IMR-90 (cell line): ENCODE results near the gene TNIP1. TPM values are rescaled to one million over a fixed set of nuclear protein-coding genes. Genes with fewer than 3 reads are reported as not detected.

Experiments used
- ATAC-seq: fragments of 200-7000 bp; cut with Tn5 transposase; 2 replicates; pipeline ENCODE4 v1.9.1; 2020; ENCODE audit warnings: low read depth, mild to moderate bottlenecking, moderate library complexity
- BruUV-seq: library from RNA; stranded (reverse); fragments of 400-500 nt; replicated peaks from 2 replicates; lab custom pipeline; 2021; lab: Mats Ljungman, UMichigan
- CTCF ChIA-PET: fragments of 300-600 bp; formaldehyde crosslinking; extraction: SDS; loops from one replicate; lab custom pipeline; 2021; ENCODE audit warnings: antibody characterized with exemption; lab: Yijun Ruan, JAX
- POLR2A ChIA-PET: fragments of 300-600 bp; sonication (Branson Sonifier 250); formaldehyde crosslinking; loops from one replicate; lab custom pipeline; 2022; ENCODE audit warnings: antibody characterized with exemption; ENCODE audit not compliant: unreplicated experiment; lab: Charles Lee
- DNase-seq: peaks from one replicate; pipeline ENCODE4 v3.0.0; 2013
- H2AFZ ChIP-seq: replicated peaks from 2 replicates; pipeline ENCODE3; 2013; ENCODE audit warnings: low read length, mild to moderate bottlenecking; ENCODE audit not compliant: poor library complexity
- H2AK5ac ChIP-seq: 2 replicates; pipeline ENCODE4 v1.6.1; 2013; ENCODE audit warnings: low read depth, low read length, inconsistent platforms
- H2AK9ac ChIP-seq: replicated peaks from 2 replicates; pipeline ENCODE3; 2013; ENCODE audit warnings: mild to moderate bottlenecking, low read depth, low read length, moderate library complexity; ENCODE audit not compliant: poor library complexity
- H2BK120ac ChIP-seq: 2 replicates; pipeline ENCODE4 v1.6.1; 2013; ENCODE audit warnings: low read depth, low read length, inconsistent platforms
- H2BK15ac ChIP-seq: 3 replicates; pipeline ENCODE4 v1.6.1; 2013; ENCODE audit warnings: low read depth, low read length, inconsistent platforms
- H2BK20ac ChIP-seq: 2 replicates; pipeline ENCODE4 v1.6.1; 2013; ENCODE audit warnings: low read depth, mild to moderate bottlenecking, inconsistent platforms, low read length, moderate library complexity
- H2BK5ac ChIP-seq: 2 replicates; pipeline ENCODE4 v1.6.1; 2013; ENCODE audit warnings: mild to moderate bottlenecking, low read depth, low read length, inconsistent platforms; ENCODE audit not compliant: poor library complexity, severe bottlenecking
- H3K14ac ChIP-seq: replicated peaks from 2 replicates; pipeline ENCODE4 v1.6.1; 2013; ENCODE audit warnings: low read depth, low read length, inconsistent platforms
- H3K18ac ChIP-seq: 2 replicates; pipeline ENCODE4 v1.6.1; 2013; ENCODE audit warnings: low read depth, low read length, control low read depth
- H3K23ac ChIP-seq: 2 replicates; pipeline ENCODE4 v1.6.1; 2013; ENCODE audit warnings: low read depth, low read length, inconsistent platforms
- H3K27ac ChIP-seq: 2 replicates; pipeline ENCODE4 v1.5.1; 2013; ENCODE audit warnings: mild to moderate bottlenecking, control low read depth, low read length; ENCODE audit not compliant: insufficient read depth
- H3K27me3 ChIP-seq: 2 replicates; pipeline ENCODE4 v1.6.1; 2013; ENCODE audit warnings: low read length; ENCODE audit not compliant: control insufficient read depth, insufficient read depth
- H3K36me3 ChIP-seq: 2 replicates; pipeline ENCODE4 v1.6.1; 2013; ENCODE audit warnings: low read length, mixed read lengths; ENCODE audit not compliant: control insufficient read depth, insufficient read depth
- H3K4ac ChIP-seq: 2 replicates; pipeline ENCODE4 v1.6.1; 2013; ENCODE audit warnings: low read depth, low read length, inconsistent platforms
- H3K4me1 ChIP-seq: 2 replicates; pipeline ENCODE4 v1.6.1; 2013; ENCODE audit warnings: low read length, mixed read lengths; ENCODE audit not compliant: control insufficient read depth, insufficient read depth
- H3K4me2 ChIP-seq: 2 replicates; pipeline ENCODE4 v1.6.1; 2013; ENCODE audit warnings: low read depth, mild to moderate bottlenecking, control low read depth, low read length, moderate library complexity
- H3K4me3 ChIP-seq: 2 replicates; pipeline ENCODE4 v1.5.1; 2013; ENCODE audit warnings: low read depth, mild to moderate bottlenecking, control low read depth, low read length, moderate library complexity; ENCODE audit not compliant: insufficient read depth
- H3K56ac ChIP-seq: 2 replicates; pipeline ENCODE4 v1.6.1; 2013; ENCODE audit warnings: low read length, inconsistent platforms; ENCODE audit not compliant: insufficient read depth; ENCODE audit errors: extremely low read depth
- H3K79me1 ChIP-seq, 2 experiments: 2 replicates each; pipeline ENCODE4 v1.6.1; 2013; ENCODE audit warnings: low read length in 2 of 2, inconsistent platforms in 1 of 2, low read depth in 1 of 2
- H3K9ac ChIP-seq: 2 replicates; pipeline ENCODE4 v1.6.1; 2013; ENCODE audit warnings: low read depth, low read length, control low read depth
- H3K9me1 ChIP-seq: 2 replicates; pipeline ENCODE4 v1.6.1; 2013; ENCODE audit warnings: low read length, inconsistent platforms; ENCODE audit not compliant: insufficient read depth
- H3K9me3 ChIP-seq: 2 replicates; pipeline ENCODE4 v1.6.1; 2013; ENCODE audit warnings: low read length; ENCODE audit not compliant: control insufficient read depth, insufficient read depth
- H4K20me1 ChIP-seq: 2 replicates; pipeline ENCODE4 v1.6.1; 2013; ENCODE audit warnings: low read length, inconsistent platforms; ENCODE audit not compliant: insufficient read depth
- H4K5ac ChIP-seq: 2 replicates; pipeline ENCODE4 v1.6.1; 2013; ENCODE audit warnings: mild to moderate bottlenecking, low read depth, low read length, control low read depth
- H4K8ac ChIP-seq, 2 experiments: 2 replicates each; pipeline ENCODE4 v1.6.1; 2013; ENCODE audit warnings: low read depth in 2 of 2, low read length in 2 of 2, control low read depth in 1 of 2, inconsistent platforms in 1 of 2
- H4K91ac ChIP-seq: 2 replicates; pipeline ENCODE4 v1.6.1; 2013; ENCODE audit warnings: low read depth, low read length, inconsistent platforms; ENCODE audit not compliant: insufficient read depth
- BHLHE40 ChIP-seq: fragments of 150-350 bp; IDR thresholded peaks from 2 replicates; pipeline ENCODE4 v1.6.1; 2016; ENCODE audit warnings: mild to moderate bottlenecking, low read depth, low read length
- CEBPB ChIP-seq: IDR thresholded peaks from 2 replicates; pipeline ENCODE4 v1.6.1; 2012; ENCODE audit warnings: low read depth, low read length, improper control_type of control experiment
- FOS ChIP-seq: fragments of 150-350 bp; IDR thresholded peaks from 2 replicates; pipeline ENCODE4 v1.6.1; 2016; ENCODE audit warnings: low read depth, low read length
- MAFK ChIP-seq: IDR thresholded peaks from 2 replicates; pipeline ENCODE4 v1.6.1; 2012; ENCODE audit warnings: low read depth, low read length, improper control_type of control experiment
- MAZ ChIP-seq: IDR thresholded peaks from 2 replicates; pipeline ENCODE4 v1.6.1; 2012; ENCODE audit warnings: low read depth, mild to moderate bottlenecking, low read length, improper control_type of control experiment, moderate library complexity, borderline replicate concordance
- NFE2L2 ChIP-seq: fragments of 150-350 bp; IDR thresholded peaks from 2 replicates; pipeline ENCODE4 v1.6.1; 2016; ENCODE audit warnings: low read depth, mild to moderate bottlenecking, low read length
- POLR2A ChIP-seq: IDR thresholded peaks from 2 replicates; pipeline ENCODE4 v1.6.1; 2012; ENCODE audit warnings: mild to moderate bottlenecking, low read depth, low read length
- RAD21 ChIP-seq: IDR thresholded peaks from 2 replicates; pipeline ENCODE4 v1.6.1; 2012; ENCODE audit warnings: low read length, improper control_type of control experiment
- RCOR1 ChIP-seq: IDR thresholded peaks from 2 replicates; pipeline ENCODE4 v1.6.1; 2012; ENCODE audit warnings: mild to moderate bottlenecking, low read length, improper control_type of control experiment; ENCODE audit not compliant: insufficient replicate concordance
- RFX5 ChIP-seq: IDR thresholded peaks from 2 replicates; pipeline ENCODE4 v1.8.0; 2012; ENCODE audit warnings: low read depth, mild to moderate bottlenecking, low read length, moderate library complexity
- SMC3 ChIP-seq: fragments of 150-350 bp; IDR thresholded peaks from 2 replicates; pipeline ENCODE4 v1.6.1; 2016; ENCODE audit warnings: low read depth, mild to moderate bottlenecking, antibody characterized with exemption, low read length, moderate library complexity
- WGBS, 2 experiments: methylation state at CpG; one replicate each; pipeline versions ENCODE4 v1.1.5 to v1.1.7; 2013; ENCODE audit warnings: missing lambda C conversion rate in 2 of 2; ENCODE audit not compliant: insufficient read length in 1 of 2; ENCODE audit errors: extremely low coverage in 2 of 2; 5-methylcytosine and 5-hydroxymethylcytosine counted together
- dilution Hi-C: fragments of 300-500 bp; cut with HindIII; formaldehyde crosslinking; loops from one replicate; pipeline ENCODE4 v1.14.3; 2018; ENCODE audit warnings: low sequenced_read_pairs; ENCODE audit not compliant: unreplicated experiment
- in situ Hi-C: fragments of 300-500 bp; cut with MboI; formaldehyde crosslinking; loops from 3 replicates; pipeline ENCODE4 v1.14.3; 2019; ENCODE audit warnings: low sequenced_read_pairs, inconsistent platforms, mixed read lengths
- intact Hi-C: fragments of 100-400 bp; cut with micrococcal nuclease; formaldehyde crosslinking; loops from 2 replicates; pipeline ENCODE4 v1.10.0; 2022
- polyA plus RNA-seq, 3 experiments: library from polyadenylated mRNA; depleted of rRNA; stranded (reverse); fragments of >200 nt; gene quantifications; 2 replicates each; pipeline ENCODE4 v1.2.3, GENCODE V29; 2012; ENCODE audit warnings: low replicate concordance in 1 of 3
- total RNA-seq: library from RNA; depleted of rRNA; stranded (reverse); fragments of >200 nt; gene quantifications from 2 replicates; pipeline ENCODE4 v1.2.3, GENCODE V29; 2012
- TF ChIP-seq, protein P1 (sequence below): conservative IDR thresholded peaks from 2 replicates; pipeline ENCODE4 v1.5.1; 2012; ENCODE audit warnings: mild to moderate bottlenecking, low read depth, low read length, improper control_type of control experiment
- TF ChIP-seq, protein P2 (sequence below): fragments of 150-350 bp; IDR thresholded peaks from 2 replicates; pipeline ENCODE4 v1.6.1; 2016; ENCODE audit warnings: low read depth, mild to moderate bottlenecking, low read length, moderate library complexity, borderline replicate concordance
- TF ChIP-seq, protein P3 (sequence below): fragments of 150-350 bp; IDR thresholded peaks from 2 replicates; pipeline ENCODE4 v1.6.1; 2017; ENCODE audit warnings: mild to moderate bottlenecking, antibody characterized with exemption, low read length, low read depth

TNIP1 gene
- total and polyA plus RNA-seq, 2 of the 4 experiments (the other 2 are of a cell fraction): 63.8 to 92.8 TPM

DNA sequence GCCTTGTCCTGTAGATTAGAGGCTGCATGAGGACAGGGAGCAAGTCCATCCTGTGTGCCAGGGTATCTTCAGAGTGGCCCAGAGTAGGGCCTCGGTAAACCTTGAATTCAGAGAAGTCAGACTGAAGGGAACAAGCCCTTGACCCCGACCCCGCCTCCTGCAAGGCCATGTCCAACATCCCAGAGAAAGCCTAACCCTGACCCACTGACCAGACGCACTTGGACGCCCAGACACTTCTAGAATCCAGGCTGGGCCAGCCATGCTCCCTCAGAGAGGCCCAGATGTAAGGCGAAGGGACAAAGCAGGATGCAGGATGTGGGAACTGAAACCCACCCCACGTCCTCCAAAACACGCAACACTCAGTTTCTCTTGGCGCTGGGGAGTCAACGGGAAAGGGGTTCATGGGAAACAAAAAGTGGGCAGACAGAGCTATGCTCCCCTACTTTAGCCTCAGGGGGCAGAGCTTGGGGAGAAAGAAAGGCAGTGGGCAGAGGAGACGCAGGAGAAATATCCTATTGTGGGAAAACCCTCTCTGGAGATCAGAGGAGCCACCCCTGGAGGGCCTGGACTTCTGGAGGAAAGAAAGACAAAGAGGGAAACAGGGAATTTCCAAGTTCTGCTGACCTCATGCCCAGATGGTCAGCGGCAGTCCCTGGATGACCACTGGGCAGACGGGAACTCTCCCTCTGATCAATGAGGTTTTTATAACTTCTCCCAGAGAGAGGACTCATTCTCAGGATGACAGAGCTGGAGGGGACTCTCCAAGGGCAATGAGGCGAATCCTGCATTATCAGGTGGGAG, 13.0 kb downstream of the TNIP1 start:
- H3K36me3 ChIP-seq: peaks cover 9% of the 10 kb centered on the region
- H3K4me1 ChIP-seq: peaks cover 52% of the 10 kb centered on the region
- peak overlapping the region; percentile 30 for H3K14ac ChIP-seq
- ChIA-PET POLR2A (no interaction called here), CTCF (no interaction called here)
- H3K27me3 ChIP-seq: no peaks in the 10 kb centered on the region
- no peak overlapping the region for H2AFZ ChIP-seq
- no TSS peak for BruUV-seq
- dilution Hi-C loops: no loop called here
- peak overlapping the region; percentile 12; the same call in 1 of the 3 replicates for H2BK15ac ChIP-seq
- H3K18ac ChIP-seq: no peak overlapping the region
- intact Hi-C loops: no loop called here
- no peak overlapping the region for H3K9ac ChIP-seq
- no peak overlapping the region for H3K27ac ChIP-seq
- no peak overlapping the region for H3K4me3 ChIP-seq
- H3K23ac ChIP-seq: no peak overlapping the region
- H2BK20ac ChIP-seq: peak overlapping the region; percentile 3; the same call in 1 of the 2 replicates
- no peak overlapping the region for H2BK5ac ChIP-seq
- in situ Hi-C loops: no loop called here
- peaks cover 65% of the 10 kb centered on the region for H3K9me1 ChIP-seq
- peak; percentile 53 for DNase-seq
- H2AK5ac ChIP-seq: peak overlapping the region; percentile 91; the same call in 1 of the 2 replicates
- no peak overlapping the region for H3K56ac ChIP-seq
- no peak overlapping the region for H4K5ac ChIP-seq
- H2AK9ac ChIP-seq: peak overlapping the region; percentile 37
- H2BK120ac ChIP-seq: peak overlapping the region; percentile 47; the same call in 1 of the 2 replicates
- H3K4me2 ChIP-seq: no peak overlapping the region
- ATAC-seq: no peak
- peak overlapping the region; percentile 38 for H3K4ac ChIP-seq
- 97% methylated on average over 6 of the region's 14 CpGs; no CpG with 5 or more reads in 1 of the 2 experiments for WGBS, 2 experiments
- peaks cover 53 to 94% of the 10 kb centered on the region in 2 experiments for H3K79me1 ChIP-seq
- H3K9me3 ChIP-seq: no peaks in the 10 kb centered on the region
- H4K91ac ChIP-seq: peak overlapping the region; percentile 16; the same call in 1 of the 2 replicates
- H4K20me1 ChIP-seq: peaks cover 62% of the 10 kb centered on the region
- H4K8ac ChIP-seq: peak overlapping the region in 1 of 2 experiments; percentile 20; a peak in 1 of 4 replicates
- TF ChIP-seq RAD21: no peak
- TF ChIP-seq MAZ: no peak
- no peak for TF ChIP-seq CEBPB
- no peak for TF ChIP-seq FOS
- no peak for TF ChIP-seq MAFK
- TF ChIP-seq RFX5: no peak
- TF ChIP-seq SMC3: no peak
- TF ChIP-seq, protein P1, sequence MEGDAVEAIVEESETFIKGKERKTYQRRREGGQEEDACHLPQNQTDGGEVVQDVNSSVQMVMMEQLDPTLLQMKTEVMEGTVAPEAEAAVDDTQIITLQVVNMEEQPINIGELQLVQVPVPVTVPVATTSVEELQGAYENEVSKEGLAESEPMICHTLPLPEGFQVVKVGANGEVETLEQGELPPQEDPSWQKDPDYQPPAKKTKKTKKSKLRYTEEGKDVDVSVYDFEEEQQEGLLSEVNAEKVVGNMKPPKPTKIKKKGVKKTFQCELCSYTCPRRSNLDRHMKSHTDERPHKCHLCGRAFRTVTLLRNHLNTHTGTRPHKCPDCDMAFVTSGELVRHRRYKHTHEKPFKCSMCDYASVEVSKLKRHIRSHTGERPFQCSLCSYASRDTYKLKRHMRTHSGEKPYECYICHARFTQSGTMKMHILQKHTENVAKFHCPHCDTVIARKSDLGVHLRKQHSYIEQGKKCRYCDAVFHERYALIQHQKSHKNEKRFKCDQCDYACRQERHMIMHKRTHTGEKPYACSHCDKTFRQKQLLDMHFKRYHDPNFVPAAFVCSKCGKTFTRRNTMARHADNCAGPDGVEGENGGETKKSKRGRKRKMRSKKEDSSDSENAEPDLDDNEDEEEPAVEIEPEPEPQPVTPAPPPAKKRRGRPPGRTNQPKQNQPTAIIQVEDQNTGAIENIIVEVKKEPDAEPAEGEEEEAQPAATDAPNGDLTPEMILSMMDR: no peak
- TF ChIP-seq BHLHE40: no peak
- TF ChIP-seq POLR2A: no peak
- TF ChIP-seq, protein P2, sequence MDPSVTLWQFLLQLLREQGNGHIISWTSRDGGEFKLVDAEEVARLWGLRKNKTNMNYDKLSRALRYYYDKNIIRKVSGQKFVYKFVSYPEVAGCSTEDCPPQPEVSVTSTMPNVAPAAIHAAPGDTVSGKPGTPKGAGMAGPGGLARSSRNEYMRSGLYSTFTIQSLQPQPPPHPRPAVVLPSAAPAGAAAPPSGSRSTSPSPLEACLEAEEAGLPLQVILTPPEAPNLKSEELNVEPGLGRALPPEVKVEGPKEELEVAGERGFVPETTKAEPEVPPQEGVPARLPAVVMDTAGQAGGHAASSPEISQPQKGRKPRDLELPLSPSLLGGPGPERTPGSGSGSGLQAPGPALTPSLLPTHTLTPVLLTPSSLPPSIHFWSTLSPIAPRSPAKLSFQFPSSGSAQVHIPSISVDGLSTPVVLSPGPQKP: no peak
- no peak for TF ChIP-seq RCOR1
- TF ChIP-seq NFE2L2: no peak
- TF ChIP-seq, protein P3, sequence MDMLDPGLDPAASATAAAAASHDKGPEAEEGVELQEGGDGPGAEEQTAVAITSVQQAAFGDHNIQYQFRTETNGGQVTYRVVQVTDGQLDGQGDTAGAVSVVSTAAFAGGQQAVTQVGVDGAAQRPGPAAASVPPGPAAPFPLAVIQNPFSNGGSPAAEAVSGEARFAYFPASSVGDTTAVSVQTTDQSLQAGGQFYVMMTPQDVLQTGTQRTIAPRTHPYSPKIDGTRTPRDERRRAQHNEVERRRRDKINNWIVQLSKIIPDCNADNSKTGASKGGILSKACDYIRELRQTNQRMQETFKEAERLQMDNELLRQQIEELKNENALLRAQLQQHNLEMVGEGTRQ: no peak
